Left ventricle myocardium inferior (tissue), 1 donor: ENCODE measurements around the gene TRAF3. TPM values are rescaled to one million over a fixed set of nuclear protein-coding genes. Genes with fewer than 3 reads are reported as not detected.

Experiments used
- DNase-seq: peaks from one replicate; pipeline ENCODE4 v3.0.0-alpha.2; 2020
- H3K27ac ChIP-seq: fragments of 200-600 bp; replicated peaks from 2 replicates; pipeline ENCODE4 v1.8.0; 2021
- H3K27me3 ChIP-seq: fragments of 200-600 bp; 2 replicates; pipeline ENCODE4 v1.8.0; 2021; ENCODE audit warnings: low read depth
- H3K36me3 ChIP-seq: fragments of 200-600 bp; 2 replicates; pipeline ENCODE4 v1.8.0; 2021
- H3K4me1 ChIP-seq: fragments of 200-600 bp; 2 replicates; pipeline ENCODE4 v1.8.0; 2021
- H3K4me3 ChIP-seq: fragments of 200-600 bp; 2 replicates; pipeline ENCODE4 v1.8.0; 2021; ENCODE audit warnings: mild to moderate bottlenecking, moderate library complexity
- H3K9me3 ChIP-seq: fragments of 200-600 bp; replicated peaks from 2 replicates; pipeline ENCODE4 v1.8.0; 2021
- CTCF ChIP-seq: fragments of 200-600 bp; IDR thresholded peaks from 2 replicates; pipeline ENCODE4 v1.8.0; 2021; ENCODE audit warnings: antibody characterized with exemption, mild to moderate bottlenecking, borderline replicate concordance
- intact Hi-C: fragments of 100-400 bp; cut with micrococcal nuclease; formaldehyde crosslinking; loops from one replicate; pipeline ENCODE4 v1.11.0; 2022
- total RNA-seq: library from RNA; stranded (reverse); fragmentation: NEBNext Ultra II Directional; extraction: Animal tissue kit (Norgen Biotek cat#: 25700); gene quantifications from one replicate; pipeline ENCODE4 v1.2.1, GENCODE V29; 2021
- donor health status: DM: no; HTN: yes; CAD: no; lungs with severe emphysema.

Gene TRAF3
- total RNA-seq, 1 donor from 2014 or later: 11.3 TPM

DNA sequence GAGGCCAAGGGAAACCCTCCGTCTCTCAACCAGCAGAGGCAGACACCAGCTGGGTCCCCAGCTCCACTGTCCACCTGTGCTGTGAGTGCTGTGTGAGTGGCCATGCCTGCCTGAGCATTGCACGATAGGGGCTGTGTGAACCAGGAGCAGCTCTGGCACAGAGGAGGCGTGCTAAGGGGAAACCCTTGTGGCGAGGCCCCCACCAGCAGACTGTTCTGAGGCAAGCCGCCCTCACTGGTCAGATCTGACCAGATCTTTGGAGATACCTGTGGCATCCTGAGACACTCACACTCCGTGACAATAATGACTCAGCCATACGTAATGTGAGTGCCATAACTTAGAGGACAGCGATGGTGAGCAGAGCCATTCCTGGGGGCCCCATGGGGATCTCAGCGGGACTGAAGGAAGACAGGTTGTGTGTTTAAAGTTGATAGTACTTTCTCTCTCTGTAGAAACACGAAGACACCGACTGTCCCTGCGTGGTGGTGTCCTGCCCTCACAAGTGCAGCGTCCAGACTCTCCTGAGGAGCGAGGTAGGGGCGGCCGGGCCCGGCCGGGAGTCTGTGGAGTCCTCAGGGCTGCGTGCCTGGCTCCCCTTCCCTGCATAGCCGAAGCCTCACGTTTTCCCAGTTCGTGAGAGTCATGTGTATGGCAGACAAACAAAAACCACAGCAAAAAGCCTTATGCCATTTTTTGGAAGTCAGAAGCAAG lies 108.6 kb downstream of the TRAF3 start:
- no peak overlapping the region for H3K27ac ChIP-seq
- no peaks in the 10 kb centered on the region for H3K9me3 ChIP-seq
- no peaks in the 10 kb centered on the region for H3K4me1 ChIP-seq
- H3K36me3 ChIP-seq: peaks cover 16% of the 10 kb centered on the region
- TF ChIP-seq CTCF: no peak
- intact Hi-C loops: no loop called here
- H3K27me3 ChIP-seq: no peaks in the 10 kb centered on the region
- no peak for DNase-seq
- no peak overlapping the region for H3K4me3 ChIP-seq

DNA sequence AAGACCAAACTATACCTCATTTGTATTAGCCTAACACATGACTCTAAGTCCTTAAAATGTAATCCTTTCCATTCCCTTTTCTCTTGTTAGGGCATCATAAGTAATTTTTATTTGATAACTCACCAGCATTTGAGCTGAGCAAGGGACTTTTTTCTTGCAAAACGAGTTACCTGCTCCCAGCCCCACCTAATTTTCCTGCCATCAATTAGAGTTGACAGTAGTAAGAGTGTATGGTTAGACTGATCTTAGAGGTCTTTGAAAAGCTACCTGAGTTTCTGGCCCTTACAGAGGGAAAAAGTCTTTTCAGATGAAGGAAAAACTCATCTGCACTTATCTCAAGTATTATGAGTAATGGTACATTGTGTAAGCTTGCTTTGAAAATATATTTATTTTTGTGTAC lies 111.5 kb downstream of the TRAF3 start:
- intact Hi-C loops: no loop called here
- Histone ChIP-seq H3K4me1 (peaks cover 3% of the 10 kb centered on the region), H3K4me3 (no peak overlapping the region), H3K27ac (no peak overlapping the region), H3K27me3 (no peaks in the 10 kb centered on the region), H3K9me3 (no peaks in the 10 kb centered on the region), H3K36me3 (peaks cover 14% of the 10 kb centered on the region)
- DNase-seq: no peak
- TF ChIP-seq CTCF: no peak

DNA sequence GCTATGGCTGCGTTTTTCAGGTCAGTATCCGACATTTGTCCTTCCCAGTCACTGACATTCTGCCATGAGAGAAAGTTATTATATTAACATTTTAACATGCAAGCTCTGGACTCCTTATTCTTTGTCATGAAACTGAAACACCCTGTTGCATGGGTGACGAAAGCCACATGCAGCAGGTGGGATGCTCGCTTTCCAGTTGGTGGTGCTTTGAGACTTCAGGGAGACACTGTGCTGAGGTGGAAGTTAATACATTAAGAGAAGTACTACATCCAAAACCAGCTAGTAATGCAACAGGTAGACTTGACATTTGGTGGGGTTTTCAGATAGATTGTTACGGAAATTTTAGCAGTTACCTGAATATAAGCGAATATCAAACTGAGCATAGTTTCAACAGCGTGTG lies 112.4 kb downstream of the TRAF3 start:
- intact Hi-C loops: no loop called here
- Histone ChIP-seq H3K4me3 (no peak overlapping the region), H3K27me3 (no peaks in the 10 kb centered on the region), H3K36me3 (peaks cover 14% of the 10 kb centered on the region), H3K4me1 (peaks cover 3% of the 10 kb centered on the region), H3K9me3 (no peaks in the 10 kb centered on the region), H3K27ac (no peak overlapping the region)
- no peak for TF ChIP-seq CTCF
- no peak for DNase-seq

GRCh38 chr14:102891111-102891510 lies 113.9 kb downstream of the TRAF3 start:
- no peak for DNase-seq
- Histone ChIP-seq H3K4me3 (no peak overlapping the region), H3K36me3 (peaks cover 13% of the 10 kb centered on the region), H3K27ac (no peak overlapping the region), H3K4me1 (peaks cover 3% of the 10 kb centered on the region), H3K27me3 (no peaks in the 10 kb centered on the region), H3K9me3 (no peaks in the 10 kb centered on the region)
- TF ChIP-seq CTCF: no peak
- intact Hi-C loops: no loop called here

- Histone ChIP-seq H3K36me3 (peaks cover 9% of the 10 kb centered on the region), H3K27ac (no peak overlapping the region), H3K9me3 (no peaks in the 10 kb centered on the region), H3K27me3 (no peaks in the 10 kb centered on the region), H3K4me3 (no peak overlapping the region), H3K4me1 (peaks cover 3% of the 10 kb centered on the region)
- no peak for TF ChIP-seq CTCF
- intact Hi-C loops: no loop called here
- DNase-seq: no peak
Observed at GRCh38 chr14:102891556-102891955, 114.3 kb downstream of the TRAF3 start.
